GM12892 (cell line): ENCODE results near the gene DOCK1.

Experiments used
- POLR2A ChIP-seq: IDR thresholded peaks from 2 replicates; pipeline ENCODE4 v1.6.1; 2011; ENCODE audit warnings: low read depth, low read length, control low read depth
- POLR2AphosphoS5 ChIP-seq: IDR thresholded peaks from 2 replicates; pipeline ENCODE4 v1.6.1; 2011; ENCODE audit warnings: low read depth, low read length, control low read depth
- TAF1 ChIP-seq: IDR thresholded peaks from 2 replicates; pipeline ENCODE4 v1.6.1; 2011; ENCODE audit warnings: low read depth, mild to moderate bottlenecking, control low read depth, low read length, borderline replicate concordance

DNA sequence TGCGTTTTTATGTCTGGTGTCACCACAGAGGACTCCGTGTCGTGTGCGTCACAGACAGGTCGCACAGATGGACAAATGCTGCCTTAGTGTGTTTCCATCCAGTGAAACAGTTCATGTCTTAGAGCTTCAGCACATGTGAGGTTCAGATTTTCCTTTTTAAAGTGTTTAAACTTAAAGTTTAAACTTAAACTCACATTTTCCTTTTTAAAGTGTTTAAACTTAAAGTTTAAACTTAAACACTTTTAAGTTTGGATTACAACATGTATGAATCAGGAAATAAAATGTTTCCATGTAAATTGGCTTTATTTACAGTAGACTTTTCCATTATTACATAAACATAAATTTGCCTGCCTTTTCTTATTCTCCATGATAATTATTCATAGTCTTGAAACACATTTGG, 223.9 kb downstream of the DOCK1 start:
- TF ChIP-seq POLR2A (no peak), TAF1 (no peak), POLR2AphosphoS5 (no peak)
